ENCODE data around the gene KRTAP4-16. TPM values are rescaled to one million over a fixed set of nuclear protein-coding genes. Genes with fewer than 3 reads are reported as not detected.
"Not testable (repeated sequence)": the region's sequence is repeated elsewhere in the genome, so short reads cannot be mapped to it uniquely, and the experiment has no call there.

Gene KRTAP4-16
- total RNA-seq, 1 donor from 2014 or later, result not detected

- no peak for DNase-seq (ENCODE audit: extremely low read depth, low read depth, low spot score)
Observed at GRCh38 chr17:41082626-41083025, 19.4 kb downstream of the KRTAP4-16 start.

DNA sequence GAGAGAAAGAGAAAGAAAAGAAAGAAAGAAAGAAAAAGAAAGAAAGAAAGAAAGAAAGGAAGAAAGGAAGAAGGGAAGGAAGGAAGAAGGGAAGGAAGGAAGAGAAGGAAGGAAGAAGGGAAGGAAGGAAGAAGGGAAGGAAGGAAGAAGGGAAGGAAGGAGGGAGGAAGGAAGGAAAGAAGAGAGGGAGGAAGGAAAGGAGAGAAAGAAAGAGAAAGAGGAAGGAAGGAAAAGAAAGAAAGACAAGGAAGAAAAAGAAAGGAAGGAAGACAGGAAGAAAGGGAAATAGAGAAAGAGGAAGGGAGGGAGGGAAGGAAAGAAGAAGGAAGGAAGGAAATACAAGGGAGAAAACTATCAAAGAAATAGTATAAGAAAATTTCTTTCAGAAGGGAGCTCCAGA is 25.2 kb downstream of the KRTAP4-16 start:
- no peak for DNase-seq (ENCODE audit: extremely low read depth, low read depth, low spot score)

DNA sequence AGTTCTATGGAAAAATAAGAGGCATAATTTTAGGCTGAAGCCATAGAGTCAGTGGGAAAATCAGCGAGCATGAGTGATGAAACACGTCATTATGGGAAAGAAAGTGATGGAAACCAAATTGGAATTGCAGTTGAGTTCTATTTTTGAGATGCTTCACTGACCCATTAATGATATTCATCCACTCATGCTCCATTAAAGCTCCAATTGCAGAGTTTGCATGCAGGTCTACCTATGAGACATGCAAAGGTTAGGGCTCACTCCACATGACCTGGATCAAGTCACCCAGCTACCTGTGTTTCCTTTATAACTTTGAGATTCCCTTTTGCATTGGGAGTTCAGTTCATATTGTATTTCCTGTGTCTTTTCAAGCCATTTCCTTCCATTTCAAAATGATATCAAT is 28.3 kb downstream of the KRTAP4-16 start:
- no peak for DNase-seq (ENCODE audit: extremely low read depth, low read depth, low spot score)

- no peak for DNase-seq (ENCODE audit: extremely low read depth, low read depth, low spot score)
Observed at GRCh38 chr17:41071606-41072360, 30.2 kb downstream of the KRTAP4-16 start.

GRCh38 chr17:41069031-41069430 is 33.0 kb downstream of the KRTAP4-16 start:
- DNase-seq (ENCODE audit: extremely low read depth, low read depth, low spot score), result no peak

GRCh38 chr17:41067281-41067680 is 34.7 kb downstream of the KRTAP4-16 start:
- DNase-seq (ENCODE audit: extremely low read depth, low read depth, low spot score), result no peak

GRCh38 chr17:41065829-41066624 is 36.0 kb downstream of the KRTAP4-16 start, which contains the start of gene KRTAP2-4:
Gene KRTAP2-4, minus strand, starts transcription at chr17:41065879. Its CDS starts 34 bp downstream, at chr17:41065845.
- DNase-seq (ENCODE audit: extremely low read depth, low read depth, low spot score), result no peak

DNA sequence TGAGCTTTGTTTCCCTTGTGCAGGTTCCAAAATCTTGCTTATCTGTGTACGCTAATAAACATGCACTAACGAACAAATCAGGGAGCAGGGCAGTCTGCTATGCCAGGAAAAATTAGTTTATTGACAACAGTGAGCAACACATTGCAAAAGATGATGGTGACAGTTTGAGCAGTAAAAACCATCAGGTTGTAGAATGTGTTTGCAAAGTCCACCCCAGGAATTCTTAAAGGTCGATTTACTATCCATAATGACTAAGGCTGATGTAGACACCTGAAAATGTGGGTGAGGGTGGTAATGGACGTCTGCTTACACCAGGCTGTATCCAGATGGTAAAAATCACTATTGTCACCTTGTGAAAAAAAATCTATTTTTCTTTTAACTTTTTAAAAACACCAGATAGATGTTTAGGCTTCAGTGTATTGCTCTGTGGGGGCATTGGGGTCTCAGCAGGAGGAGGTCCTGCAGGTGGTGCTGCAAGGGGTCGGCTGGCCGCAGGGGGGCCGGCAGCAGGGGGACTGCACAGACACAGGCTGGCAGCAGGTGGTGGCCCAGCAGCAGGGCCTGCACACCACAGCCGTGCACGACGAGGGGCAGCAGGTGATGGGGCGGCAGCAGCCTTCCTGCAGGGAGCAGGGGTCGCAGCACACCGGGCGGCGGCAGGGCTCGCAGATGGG is 36.9 kb downstream of the KRTAP4-16 start:
- not testable (repeated sequence) for DNase-seq (ENCODE audit: extremely low read depth, low read depth, low spot score)

- no peak for DNase-seq (ENCODE audit: extremely low read depth, low read depth, low spot score)
Observed at GRCh38 chr17:41064301-41064700, 37.7 kb downstream of the KRTAP4-16 start.

DNA sequence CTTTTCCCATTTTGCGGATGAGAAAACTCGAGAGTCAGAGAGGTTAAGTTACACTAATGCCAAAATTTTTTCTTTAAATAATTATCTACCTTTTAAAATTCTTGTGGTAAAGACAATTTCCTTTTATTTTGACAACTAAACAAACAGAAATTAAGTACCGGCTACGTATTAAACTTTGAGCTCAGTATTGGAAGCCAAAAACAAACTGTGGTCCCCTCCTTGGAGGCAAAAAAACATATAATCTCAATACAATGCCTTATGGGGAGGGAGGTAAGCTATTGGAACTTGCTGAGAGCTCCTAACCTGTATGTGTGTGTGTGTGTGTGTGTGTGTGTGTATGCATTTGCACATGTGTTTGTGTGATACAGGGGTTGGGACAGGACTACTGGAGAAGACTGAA is 38.6 kb downstream of the KRTAP4-16 start:
- DNase-seq (ENCODE audit: extremely low read depth, low read depth, low spot score), result no peak

- no peak for DNase-seq (ENCODE audit: extremely low read depth, low read depth, low spot score)
Observed at GRCh38 chr17:41061964-41062363, 40.0 kb downstream of the KRTAP4-16 start.

DNA sequence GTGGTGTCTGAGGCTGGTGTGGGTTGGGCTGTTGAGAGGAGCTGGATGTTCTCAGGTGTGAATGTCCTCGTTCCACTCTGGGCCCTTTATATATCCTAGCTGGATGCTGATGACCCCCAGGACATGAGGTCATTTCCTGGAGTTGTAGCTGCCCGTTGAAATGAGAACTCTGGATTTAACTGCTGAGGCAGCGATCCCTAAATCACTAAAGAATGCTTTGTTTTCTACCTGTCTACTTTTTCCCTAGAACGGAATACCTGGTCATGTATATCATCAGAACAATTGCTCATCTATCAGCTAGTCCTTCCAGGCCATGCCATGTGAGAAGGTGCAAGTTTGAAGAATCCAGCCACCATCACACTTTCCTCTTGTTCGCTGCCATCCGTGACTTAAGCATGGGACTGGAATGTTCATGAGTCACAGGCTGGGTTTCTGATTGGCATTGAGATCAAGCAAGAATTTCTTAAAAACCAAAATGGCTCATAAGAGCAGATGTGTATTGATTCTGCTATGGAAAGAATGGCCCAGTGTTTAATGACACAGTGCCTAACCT is 41.9 kb downstream of the KRTAP4-16 start, which contains the start of gene KRTAP2-3:
TSS of gene KRTAP2-3 (minus strand) at position 63 of the 553 bp plus-strand sequence. CDS start 64 bp downstream, outside the sequence.
- no peak for DNase-seq (ENCODE audit: extremely low read depth, low read depth, low spot score)

- not testable (repeated sequence) for DNase-seq (ENCODE audit: extremely low read depth, low read depth, low spot score)
Observed at GRCh38 chr17:41059276-41060051, 42.5 kb downstream of the KRTAP4-16 start.

GRCh38 chr17:41058741-41059140 is 43.3 kb downstream of the KRTAP4-16 start:
- no peak for DNase-seq (ENCODE audit: extremely low read depth, low read depth, low spot score)

DNA sequence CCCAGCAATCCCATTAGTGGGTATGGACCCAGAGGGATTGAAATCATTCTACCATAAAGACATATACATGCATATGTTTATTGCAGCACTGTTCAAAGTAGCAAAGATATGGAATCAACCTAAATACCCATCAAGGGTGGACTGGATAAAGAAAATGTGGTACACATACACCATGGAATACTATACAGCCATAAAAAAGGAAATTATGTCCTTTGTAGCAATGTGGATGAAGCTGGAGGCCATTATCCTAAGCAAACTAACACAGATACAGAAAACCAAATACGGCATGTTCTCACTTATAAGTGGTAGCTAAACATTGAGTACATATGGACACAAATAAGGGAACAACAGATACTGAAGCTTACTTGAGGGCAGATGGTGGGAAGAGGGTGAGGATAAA is 44.5 kb downstream of the KRTAP4-16 start:
- no peak for DNase-seq (ENCODE audit: extremely low read depth, low read depth, low spot score)

- DNase-seq (ENCODE audit: extremely low read depth, low read depth, low spot score), result not testable (repeated sequence)
Observed at GRCh38 chr17:41055130-41055529, 46.9 kb downstream of the KRTAP4-16 start, which contains the start of gene KRTAP2-2. Gene KRTAP2-2, minus strand, starts transcription at chr17:41055230. Its CDS starts 19 bp downstream, at chr17:41055211.

- not testable (repeated sequence) for DNase-seq (ENCODE audit: extremely low read depth, low read depth, low spot score)
Observed at GRCh38 chr17:41054556-41054955, 47.5 kb downstream of the KRTAP4-16 start.

DNA sequence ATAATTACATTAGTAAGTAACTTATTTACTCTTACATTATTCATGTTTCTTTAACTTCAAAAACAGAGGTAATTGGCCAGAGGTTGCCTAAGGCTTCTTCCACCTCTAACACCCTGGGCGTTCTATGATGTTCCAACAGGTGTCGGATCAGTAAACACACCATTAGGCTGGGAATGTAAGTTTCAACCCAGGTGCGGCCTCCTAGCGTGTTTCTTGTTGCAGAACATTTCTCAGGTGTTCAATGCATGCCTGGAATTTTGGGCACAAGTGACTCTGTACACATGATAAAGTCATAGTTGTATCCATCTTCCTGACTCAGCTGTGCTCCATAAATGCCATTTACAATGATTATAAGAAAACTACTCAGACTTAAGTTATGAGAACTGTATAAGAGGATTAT is 48.0 kb downstream of the KRTAP4-16 start:
- no peak for DNase-seq (ENCODE audit: extremely low read depth, low read depth, low spot score)

GRCh38 chr17:41052566-41052965 is 49.4 kb downstream of the KRTAP4-16 start:
- DNase-seq (ENCODE audit: extremely low read depth, low read depth, low spot score), result no peak

All from glomerular endothelial cell (primary cell).